Left renal cortex interstitium (tissue), 4 donors: Measurements from ENCODE around the gene PMIS2. TPM values are rescaled to one million over a fixed set of nuclear protein-coding genes. Genes with fewer than 3 reads are reported as not detected.

Experiments used
- DNase-seq, 4 donors: peaks; one replicate each; pipeline ENCODE4 v3.0.0-alpha.2; 2013; ENCODE audit warnings: low read depth in 4 of 4, low spot score in 2 of 4, missing footprints in 1 of 4
- polyA plus RNA-seq, 4 donors: library from polyadenylated mRNA; unstranded; fragments of 120-200 nt; gene quantifications; one replicate each; pipeline ENCODE4 v1.2.1, GENCODE V29; 2013; ENCODE audit not compliant: insufficient read length in 4 of 4

PMIS2 gene
- not detected for polyA plus RNA-seq

DNA sequence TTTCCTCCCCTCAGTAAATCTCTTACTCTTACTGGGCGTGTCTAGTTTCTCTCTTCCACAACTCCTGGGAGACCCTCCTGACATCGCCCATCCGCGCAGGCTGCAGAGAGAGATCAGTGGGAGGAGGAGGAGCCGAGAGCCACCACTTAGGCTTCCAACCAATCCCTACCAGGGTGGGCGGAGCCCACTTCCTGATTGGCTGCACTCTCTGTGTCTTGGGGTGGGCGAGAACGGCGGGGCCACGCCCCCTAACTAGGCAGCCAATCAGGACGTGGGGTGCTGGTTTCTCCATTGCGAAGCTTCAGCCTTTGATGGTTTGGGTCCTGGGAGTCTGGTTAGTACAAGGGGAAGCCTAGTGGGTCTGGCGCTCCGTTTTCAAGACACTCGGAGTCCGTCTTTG lies at the start of gene PMIS2:
TSS of gene PMIS2 (plus strand) at position 326 of the 400 bp plus-strand sequence. CDS start 87 bp downstream, outside the sequence.
- DNase-seq, result no peak

DNA sequence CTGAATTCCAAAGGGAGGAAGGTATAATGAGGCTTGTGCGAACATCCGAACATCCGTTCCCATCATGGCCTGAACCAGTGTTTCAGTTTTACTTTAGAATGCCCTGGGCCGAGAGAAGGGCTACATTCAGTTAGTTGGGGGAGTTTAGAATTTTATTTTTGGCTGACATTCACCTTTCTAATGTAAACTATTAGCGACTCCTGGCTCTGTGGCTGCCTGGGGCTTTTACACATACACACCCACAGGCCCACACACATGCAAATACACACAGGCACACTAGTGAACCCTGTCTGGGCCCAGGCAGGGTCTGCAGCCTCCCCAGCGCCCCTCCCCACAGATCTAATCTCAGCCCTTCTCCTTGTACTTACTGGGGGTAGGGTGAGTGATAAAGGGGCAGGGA lies 46.7 kb upstream of the PMIS2 start:
- no peak for DNase-seq

DNA sequence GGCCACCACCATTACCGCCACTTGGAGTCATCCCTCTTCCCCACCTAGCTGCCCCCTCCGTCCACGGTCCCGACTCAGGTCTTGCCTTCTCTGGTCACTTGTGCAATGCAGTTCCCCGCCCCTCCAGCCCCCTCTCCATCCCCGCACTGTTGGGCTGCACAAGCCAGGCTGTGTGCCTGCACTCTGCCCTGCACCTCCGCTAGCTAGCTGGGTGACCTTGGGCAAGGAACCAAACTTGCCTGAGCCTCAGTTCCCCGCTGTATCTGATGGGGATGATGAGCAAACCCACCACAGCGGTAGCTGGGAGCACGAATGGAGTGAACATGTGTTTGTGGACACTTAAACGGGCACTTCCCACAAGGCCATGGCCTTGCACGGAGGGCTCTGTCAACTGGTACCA lies 46.1 kb upstream of the PMIS2 start:
- no peak for DNase-seq

DNA sequence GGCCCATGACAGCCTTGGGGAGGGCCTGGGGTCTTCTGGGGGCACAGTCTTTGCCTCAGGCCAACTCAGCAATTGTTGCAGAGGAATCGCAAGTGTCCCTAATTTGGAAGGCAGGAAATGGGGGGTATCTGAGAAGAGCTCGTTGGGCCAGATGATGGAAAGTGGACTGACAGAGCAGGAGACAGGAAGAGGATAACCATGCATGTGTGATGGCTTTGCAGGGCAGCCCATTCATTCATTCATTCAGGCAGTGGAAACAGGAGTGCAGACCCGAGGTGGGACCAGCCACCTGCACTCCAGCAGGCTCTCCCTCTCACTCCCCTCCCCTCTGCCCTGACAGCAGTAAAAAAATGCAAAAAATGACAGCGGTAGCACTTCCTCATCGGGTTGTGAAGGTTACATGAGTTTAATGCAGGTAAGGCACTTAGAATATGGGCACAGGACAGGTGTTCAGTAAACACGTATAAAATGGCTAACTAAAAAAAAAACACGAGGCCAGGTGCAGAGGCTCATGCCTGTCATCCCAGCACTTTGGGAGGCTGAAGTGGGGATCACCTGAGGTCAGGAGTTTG lies 45.5 kb upstream of the PMIS2 start:
- DNase-seq, result no peak

DNA sequence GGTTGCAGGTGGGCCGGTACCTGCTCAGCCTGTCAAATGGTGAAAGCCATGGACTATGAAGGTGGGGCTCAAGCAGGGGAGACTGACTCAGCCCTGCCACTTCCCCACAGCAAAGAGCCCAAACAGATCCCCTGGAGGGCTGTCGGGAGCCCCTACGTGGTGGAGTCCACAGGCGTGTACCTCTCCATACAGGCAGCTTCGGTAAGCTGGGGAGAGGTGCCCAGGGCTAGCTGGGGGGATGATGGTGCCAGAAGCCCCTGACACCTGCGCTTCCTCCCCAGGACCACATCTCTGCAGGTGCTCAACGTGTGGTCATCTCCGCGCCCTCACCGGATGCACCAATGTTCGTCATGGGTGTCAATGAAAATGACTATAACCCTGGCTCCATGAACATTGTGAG lies 43.8 kb upstream of the PMIS2 start:
- no peak for DNase-seq

DNA sequence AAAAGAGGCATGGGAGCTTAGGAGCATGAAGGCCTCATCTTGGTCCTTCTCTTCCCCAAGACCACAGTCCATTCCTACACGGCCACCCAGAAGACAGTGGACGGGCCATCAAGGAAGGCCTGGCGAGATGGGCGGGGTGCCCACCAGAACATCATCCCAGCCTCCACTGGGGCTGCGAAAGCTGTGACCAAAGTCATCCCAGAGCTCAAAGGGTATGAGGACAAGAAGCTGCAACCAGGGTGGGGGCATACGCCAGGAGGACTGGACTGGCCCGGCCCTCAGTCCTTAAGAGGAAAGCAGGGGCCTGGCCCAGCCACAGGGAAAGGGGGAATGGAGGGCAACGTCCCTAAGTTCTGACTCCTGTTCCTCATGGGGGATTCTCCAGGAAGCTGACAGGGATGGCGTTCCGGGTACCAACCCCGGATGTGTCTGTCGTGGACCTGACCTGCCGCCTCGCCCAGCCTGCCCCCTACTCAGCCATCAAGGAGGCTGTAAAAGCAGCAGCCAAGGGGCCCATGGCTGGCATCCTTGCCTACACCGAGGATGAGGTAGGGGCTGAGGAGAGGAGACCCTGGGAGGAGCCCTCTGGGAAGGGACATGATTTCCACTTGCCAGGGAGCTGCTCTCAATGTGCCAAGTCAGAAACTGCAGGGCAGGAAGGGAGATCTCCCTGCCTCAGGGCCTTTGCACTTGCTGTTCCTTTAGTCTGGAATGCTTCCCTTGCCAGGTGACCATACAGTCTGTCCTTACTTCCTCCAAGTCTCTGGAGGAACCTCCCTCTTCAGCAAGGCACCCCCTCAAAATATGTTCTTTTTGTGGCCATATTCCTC lies 42.5 kb upstream of the PMIS2 start:
- DNase-seq, result no peak

- no peak for DNase-seq
Measured at GRCh38 chr19:35544110-35544802, 41.7 kb upstream of the PMIS2 start.

- peak; percentile 39 to 86 (median 78) for DNase-seq
Measured at GRCh38 chr19:35545001-35545854, 40.7 kb upstream of the PMIS2 start, which contains the start of gene TMEM147. Gene TMEM147 (plus strand): TSS chr19:35545626. CDS start chr19:35545740, 114 bp downstream.

DNA sequence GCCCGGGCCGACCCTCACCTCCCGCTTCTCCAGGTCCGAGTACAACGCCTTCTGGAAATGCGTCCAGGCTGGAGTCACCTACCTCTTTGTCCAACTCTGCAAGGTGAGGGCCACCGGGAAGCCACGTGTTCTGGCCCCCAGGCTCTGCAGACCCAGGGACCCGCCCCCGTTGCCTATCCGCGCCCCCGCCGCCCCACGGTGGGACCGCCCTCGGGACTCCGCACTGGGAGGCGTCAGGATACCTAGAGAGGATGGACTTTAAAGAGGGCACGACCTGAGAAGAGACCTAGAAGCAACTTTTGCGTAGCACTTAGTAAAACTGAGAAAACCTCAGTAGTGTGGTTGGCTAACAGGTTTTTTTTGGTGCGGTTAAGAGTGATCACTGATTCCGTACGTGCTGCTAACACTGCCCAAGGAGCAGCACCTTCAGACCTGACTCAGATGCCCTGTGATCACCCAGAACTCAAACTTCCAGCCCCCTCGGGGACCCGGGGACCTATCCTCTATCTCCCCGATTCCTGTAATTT lies 40.1 kb upstream of the PMIS2 start:
- DNase-seq, result no peak

DNA sequence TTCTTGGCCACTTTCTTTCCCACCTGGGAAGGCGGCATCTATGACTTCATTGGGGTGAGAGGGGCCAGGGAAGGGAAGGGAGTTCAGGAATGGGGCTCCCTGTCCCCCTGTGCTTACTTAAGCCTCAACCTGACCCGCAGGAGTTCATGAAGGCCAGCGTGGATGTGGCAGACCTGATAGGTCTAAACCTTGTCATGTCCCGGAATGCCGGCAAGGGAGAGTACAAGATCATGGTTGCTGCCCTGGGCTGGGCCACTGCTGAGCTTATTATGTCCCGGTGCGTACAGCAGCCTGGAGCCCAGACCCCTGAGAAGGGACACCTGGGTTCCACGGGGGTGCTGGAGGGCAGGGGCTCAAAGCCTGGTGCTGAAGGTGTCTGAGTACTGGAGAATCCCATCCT lies 39.4 kb upstream of the PMIS2 start:
- no peak for DNase-seq

GRCh38 chr19:35549174-35549788 lies 36.7 kb upstream of the PMIS2 start:
- DNase-seq, result peak in 2 of 4 donors; percentile 31 to 57

GRCh38 chr19:35549879-35550523 lies 36.0 kb upstream of the PMIS2 start:
- DNase-seq, result no peak

GRCh38 chr19:35551091-35551810 lies 34.7 kb upstream of the PMIS2 start:
- DNase-seq, result no peak

DNA sequence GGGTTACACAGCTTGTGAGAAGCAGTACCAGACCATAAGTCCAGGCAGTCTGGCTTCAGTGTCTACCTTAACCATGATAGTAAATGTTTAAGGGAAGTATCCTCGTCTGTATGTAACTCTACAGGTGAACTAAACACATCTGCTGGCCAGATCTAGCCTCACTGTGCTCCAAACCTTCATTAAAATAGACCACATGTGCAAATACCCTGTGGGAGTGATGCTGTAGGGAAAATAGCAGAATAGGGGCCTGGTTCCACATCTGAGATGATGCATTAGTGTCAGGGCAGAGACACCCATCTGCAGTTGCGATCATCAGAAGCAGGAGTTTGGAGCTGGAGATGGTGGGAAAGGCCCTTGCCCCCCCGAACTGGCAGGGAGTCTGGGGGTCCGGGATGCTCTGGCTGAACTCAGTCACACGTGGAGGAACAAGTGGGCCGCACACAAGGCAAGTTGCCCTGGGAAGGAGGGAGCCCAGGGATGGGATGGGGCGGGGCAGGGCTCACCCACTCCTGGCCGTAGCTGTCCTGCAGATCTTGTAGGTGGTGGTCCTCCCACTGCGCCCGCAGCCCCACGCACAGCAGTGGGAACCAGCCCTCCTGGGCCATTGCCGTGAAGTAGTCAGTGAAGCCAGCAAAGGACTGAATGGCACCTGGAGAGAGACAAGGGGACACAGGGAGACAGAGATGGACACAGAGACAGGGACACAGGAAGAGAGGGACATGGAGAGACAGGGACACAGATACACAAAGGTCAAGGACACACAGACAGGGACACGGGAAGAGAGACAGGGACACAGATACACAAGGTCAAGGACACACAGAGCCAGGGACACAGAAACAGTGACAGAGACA lies 33.2 kb upstream of the PMIS2 start:
- DNase-seq, result no peak

GRCh38 chr19:35553385-35554000 lies 32.5 kb upstream of the PMIS2 start:
- no peak for DNase-seq

DNA sequence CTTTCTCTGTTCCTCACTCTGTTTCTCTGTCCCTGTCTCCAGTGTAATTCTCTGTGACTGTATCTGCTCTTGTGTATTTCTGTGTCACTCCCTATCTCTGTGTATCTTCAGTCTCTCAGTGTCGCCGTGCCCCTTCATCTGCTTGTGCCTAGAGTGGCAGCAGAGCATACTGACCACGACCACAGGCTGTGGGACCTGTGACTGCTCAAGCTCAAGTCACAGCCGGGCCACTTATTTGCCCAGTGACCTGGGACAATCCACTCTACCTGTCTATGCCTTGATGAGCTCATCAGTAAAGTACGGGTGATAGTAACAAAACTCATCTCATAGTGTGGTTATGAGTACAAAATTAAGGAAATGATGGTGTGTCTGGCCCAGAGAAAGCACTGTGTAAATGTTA lies 31.9 kb upstream of the PMIS2 start:
- DNase-seq, result no peak

GRCh38 chr19:35555301-35556005 lies 30.5 kb upstream of the PMIS2 start:
- no peak for DNase-seq
